NCI-H128 (cell line): ENCODE measurements around the gene REM1.

Experiments
- DNase-seq: peaks from one replicate; lab custom pipeline; 2025; ENCODE audit not compliant: unreplicated experiment; lab: John Stamatoyannopoulos, UW

The REM1 gene

GRCh38 chr20:31522731-31523130 is 47.6 kb downstream of the REM1 start:
- DNase-seq, result no peak

DNA sequence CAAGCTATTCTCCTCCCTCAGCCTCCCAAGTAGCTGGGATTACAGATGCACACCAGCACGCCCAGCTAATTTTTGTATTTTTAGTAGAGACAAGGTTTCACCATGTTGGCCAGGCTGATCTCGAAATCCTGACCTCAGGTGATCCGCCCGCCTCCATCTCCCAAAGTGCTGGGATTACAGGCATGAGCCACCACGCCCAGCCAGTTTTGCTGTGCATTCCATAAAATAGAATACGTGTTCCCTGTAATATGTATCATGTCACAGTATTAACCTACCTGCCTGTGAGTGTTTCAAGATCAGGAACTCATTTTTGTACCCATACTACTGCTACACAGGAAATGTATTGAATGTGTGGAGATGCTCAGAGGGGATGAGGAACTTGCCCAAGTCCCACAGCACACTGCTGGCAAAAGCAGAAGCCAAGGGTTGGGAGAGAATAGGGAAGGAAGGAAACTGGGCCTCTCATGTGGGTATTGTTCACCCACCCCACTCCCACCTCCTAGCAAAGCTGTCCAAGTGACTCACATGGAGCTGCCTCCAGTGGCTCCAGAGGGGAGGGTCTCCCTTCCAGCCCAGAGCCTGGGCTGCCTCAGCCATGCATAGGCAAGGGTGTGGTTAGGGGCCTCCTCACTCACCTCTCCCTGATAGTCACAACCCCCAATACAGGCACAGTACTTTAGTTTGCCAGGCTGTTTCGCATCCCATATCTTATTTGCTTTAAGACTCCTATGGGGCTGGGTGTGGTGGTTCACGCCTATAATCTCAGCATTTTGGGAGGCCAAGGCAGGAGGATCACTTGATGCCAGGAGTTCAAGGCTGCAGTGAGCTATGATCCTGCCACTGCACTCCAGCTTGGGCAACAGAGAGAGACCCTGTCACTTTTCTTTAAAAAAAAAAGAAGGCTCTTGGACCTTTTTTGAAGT is 48.5 kb downstream of the REM1 start:
- DNase-seq, result no peak

- DNase-seq, result no peak
These were observed 52.2 kb downstream of the REM1 start for GRCh38 chr20:31527266-31527665.
